Panc1 (cell line): ENCODE data around the gene PREPL. TPM values are rescaled to one million over a fixed set of nuclear protein-coding genes. Genes with fewer than 3 reads are reported as not detected.

Experiments used
- ATAC-seq: fragments of 200-7000 bp; cut with Tn5 transposase; 2 replicates; pipeline ENCODE4 v1.9.1; 2020; ENCODE audit warnings: mild to moderate bottlenecking, moderate library complexity
- BruUV-seq: library from RNA; stranded (reverse); fragments of 400-500 nt; replicated peaks from 2 replicates; lab custom pipeline; 2021; lab: Mats Ljungman, UMichigan
- CTCF ChIA-PET: fragments of 300-600 bp; sonication (Branson Sonifier 250); formaldehyde crosslinking; loops from one replicate; lab custom pipeline; 2022; ENCODE audit warnings: antibody characterized with exemption; lab: Charles Lee
- POLR2A ChIA-PET: fragments of 300-600 bp; sonication (Branson Sonifier 250); formaldehyde crosslinking; loops from one replicate; lab custom pipeline; 2022; ENCODE audit warnings: antibody characterized with exemption; lab: Charles Lee
- DNase-seq: peaks from one replicate; pipeline ENCODE4 v3.0.0-alpha.2; 2010; ENCODE audit warnings: low read depth, low spot score
- H3K27ac ChIP-seq: 2 replicates; pipeline ENCODE4 v1.5.1; 2011; ENCODE audit warnings: mild to moderate bottlenecking, low read length, inconsistent platforms
- H3K27me3 ChIP-seq: fragments of 200-500 bp; sonication (Bioruptor generic); 2 replicates; pipeline ENCODE4 v1.6.0; 2014; ENCODE audit warnings: low read length, inconsistent platforms; ENCODE audit not compliant: control insufficient read depth, insufficient read depth
- H3K36me3 ChIP-seq: fragments of 200-500 bp; sonication (Bioruptor generic); 2 replicates; pipeline ENCODE4 v1.5.1; 2014; ENCODE audit warnings: inconsistent platforms, mild to moderate bottlenecking, low read length, moderate library complexity; ENCODE audit not compliant: control insufficient read depth, insufficient read depth
- H3K4me1 ChIP-seq: 2 replicates; pipeline ENCODE4 v1.5.1; 2011; ENCODE audit warnings: inconsistent platforms, mild to moderate bottlenecking, low read length, moderate library complexity; ENCODE audit not compliant: control insufficient read depth, insufficient read depth
- H3K4me3 ChIP-seq, 2 experiments: 2 replicates each; pipeline ENCODE4 v1.5.1; 2011 to 2012; ENCODE audit warnings: low read depth in 2 of 2, low read length in 2 of 2, mild to moderate bottlenecking in 2 of 2, inconsistent platforms in 1 of 2, moderate library complexity in 1 of 2
- H3K9me3 ChIP-seq: fragments of 200-500 bp; sonication (Bioruptor generic); 2 replicates; pipeline ENCODE4 v1.5.1; 2014; ENCODE audit warnings: low read depth, mild to moderate bottlenecking, inconsistent platforms, low read length, moderate library complexity; ENCODE audit not compliant: control insufficient read depth, insufficient read depth
- POLR2AphosphoS5 ChIP-seq: IDR thresholded peaks from 2 replicates; pipeline ENCODE4 v1.6.1; 2012; ENCODE audit warnings: mild to moderate bottlenecking, low read depth, low read length, moderate library complexity
- SIN3A ChIP-seq: IDR thresholded peaks from 2 replicates; pipeline ENCODE4 v1.6.1; 2012; ENCODE audit warnings: low read depth, mild to moderate bottlenecking, low read length, moderate library complexity, borderline replicate concordance; ENCODE audit not compliant: insufficient read depth
- TCF7L2 ChIP-seq: IDR thresholded peaks from 2 replicates; pipeline ENCODE4 v1.6.1; 2011; ENCODE audit warnings: mild to moderate bottlenecking, low read depth, low read length, inconsistent platforms
- in situ Hi-C: cut with HindIII; loops from 2 replicates; pipeline ENCODE4 v1.10.0; 2016; ENCODE audit warnings: low sequenced_read_pairs, low pct_unique_long_range_greater_than_20kb
- intact Hi-C: fragments of 100-400 bp; cut with micrococcal nuclease; formaldehyde crosslinking; loops from one replicate; pipeline ENCODE4 v1.10.0; 2022; ENCODE audit not compliant: unreplicated experiment
- total RNA-seq: library from RNA; stranded (reverse); gene quantifications from one replicate; pipeline ENCODE4 v1.2.1, GENCODE V29; 2021; ENCODE audit not compliant: unreplicated experiment
- TF ChIP-seq, protein P1 (sequence below), 2 experiments: IDR thresholded peaks; 2 replicates each; pipeline ENCODE4 v1.6.1; 2011 to 2012; ENCODE audit warnings: low read depth in 2 of 2, control low read depth in 1 of 2, low read length in 1 of 2, mild to moderate bottlenecking in 1 of 2, moderate library complexity in 1 of 2; ENCODE audit not compliant: insufficient read depth in 1 of 2
- TF ChIP-seq, protein P2 (sequence below): fragments of 450-650 bp; IDR thresholded peaks from 2 replicates; pipeline ENCODE4 v1.5.1; 2017; ENCODE audit warnings: mild to moderate bottlenecking

Gene PREPL
- total RNA-seq, 1 experiment from 2014 or later = 42.5 TPM

DNA sequence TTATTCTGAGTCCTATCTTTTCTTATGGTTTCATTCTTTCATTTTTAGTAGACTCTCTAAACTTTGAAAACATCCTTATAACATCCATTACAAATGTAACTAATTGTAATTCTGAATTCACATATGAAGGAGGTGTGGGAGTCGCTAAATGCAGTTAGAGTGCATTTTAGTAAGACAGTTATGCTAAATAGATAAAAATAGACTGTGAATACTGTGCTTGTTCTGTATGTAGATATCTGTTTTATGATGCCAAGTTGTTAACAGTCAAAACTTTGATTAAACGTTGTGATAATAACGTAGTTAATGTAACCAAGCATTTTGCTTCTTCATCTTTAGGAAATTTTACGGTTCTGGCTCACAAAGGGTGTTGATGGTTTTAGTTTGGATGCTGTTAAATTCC, 61.7 kb downstream of the PREPL start:
- no peak for TF ChIP-seq TCF7L2
- TF ChIP-seq, protein P1, sequence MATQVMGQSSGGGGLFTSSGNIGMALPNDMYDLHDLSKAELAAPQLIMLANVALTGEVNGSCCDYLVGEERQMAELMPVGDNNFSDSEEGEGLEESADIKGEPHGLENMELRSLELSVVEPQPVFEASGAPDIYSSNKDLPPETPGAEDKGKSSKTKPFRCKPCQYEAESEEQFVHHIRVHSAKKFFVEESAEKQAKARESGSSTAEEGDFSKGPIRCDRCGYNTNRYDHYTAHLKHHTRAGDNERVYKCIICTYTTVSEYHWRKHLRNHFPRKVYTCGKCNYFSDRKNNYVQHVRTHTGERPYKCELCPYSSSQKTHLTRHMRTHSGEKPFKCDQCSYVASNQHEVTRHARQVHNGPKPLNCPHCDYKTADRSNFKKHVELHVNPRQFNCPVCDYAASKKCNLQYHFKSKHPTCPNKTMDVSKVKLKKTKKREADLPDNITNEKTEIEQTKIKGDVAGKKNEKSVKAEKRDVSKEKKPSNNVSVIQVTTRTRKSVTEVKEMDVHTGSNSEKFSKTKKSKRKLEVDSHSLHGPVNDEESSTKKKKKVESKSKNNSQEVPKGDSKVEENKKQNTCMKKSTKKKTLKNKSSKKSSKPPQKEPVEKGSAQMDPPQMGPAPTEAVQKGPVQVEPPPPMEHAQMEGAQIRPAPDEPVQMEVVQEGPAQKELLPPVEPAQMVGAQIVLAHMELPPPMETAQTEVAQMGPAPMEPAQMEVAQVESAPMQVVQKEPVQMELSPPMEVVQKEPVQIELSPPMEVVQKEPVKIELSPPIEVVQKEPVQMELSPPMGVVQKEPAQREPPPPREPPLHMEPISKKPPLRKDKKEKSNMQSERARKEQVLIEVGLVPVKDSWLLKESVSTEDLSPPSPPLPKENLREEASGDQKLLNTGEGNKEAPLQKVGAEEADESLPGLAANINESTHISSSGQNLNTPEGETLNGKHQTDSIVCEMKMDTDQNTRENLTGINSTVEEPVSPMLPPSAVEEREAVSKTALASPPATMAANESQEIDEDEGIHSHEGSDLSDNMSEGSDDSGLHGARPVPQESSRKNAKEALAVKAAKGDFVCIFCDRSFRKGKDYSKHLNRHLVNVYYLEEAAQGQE (IDR thresholded peaks at IDR 0.05; ENCODE audit: insufficient read depth in 1 of 2, low read depth in 2 of 2, low read length in 1 of 2) = no peak
- TF ChIP-seq, protein P2, sequence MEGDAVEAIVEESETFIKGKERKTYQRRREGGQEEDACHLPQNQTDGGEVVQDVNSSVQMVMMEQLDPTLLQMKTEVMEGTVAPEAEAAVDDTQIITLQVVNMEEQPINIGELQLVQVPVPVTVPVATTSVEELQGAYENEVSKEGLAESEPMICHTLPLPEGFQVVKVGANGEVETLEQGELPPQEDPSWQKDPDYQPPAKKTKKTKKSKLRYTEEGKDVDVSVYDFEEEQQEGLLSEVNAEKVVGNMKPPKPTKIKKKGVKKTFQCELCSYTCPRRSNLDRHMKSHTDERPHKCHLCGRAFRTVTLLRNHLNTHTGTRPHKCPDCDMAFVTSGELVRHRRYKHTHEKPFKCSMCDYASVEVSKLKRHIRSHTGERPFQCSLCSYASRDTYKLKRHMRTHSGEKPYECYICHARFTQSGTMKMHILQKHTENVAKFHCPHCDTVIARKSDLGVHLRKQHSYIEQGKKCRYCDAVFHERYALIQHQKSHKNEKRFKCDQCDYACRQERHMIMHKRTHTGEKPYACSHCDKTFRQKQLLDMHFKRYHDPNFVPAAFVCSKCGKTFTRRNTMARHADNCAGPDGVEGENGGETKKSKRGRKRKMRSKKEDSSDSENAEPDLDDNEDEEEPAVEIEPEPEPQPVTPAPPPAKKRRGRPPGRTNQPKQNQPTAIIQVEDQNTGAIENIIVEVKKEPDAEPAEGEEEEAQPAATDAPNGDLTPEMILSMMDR = no peak
- TF ChIP-seq POLR2AphosphoS5 = no peak
- no peak for TF ChIP-seq SIN3A
- H3K27ac ChIP-seq = no peak overlapping the region; the same call in 1 of the 2 replicates
- CTCF ChIA-PET = no interaction called here

DNA sequence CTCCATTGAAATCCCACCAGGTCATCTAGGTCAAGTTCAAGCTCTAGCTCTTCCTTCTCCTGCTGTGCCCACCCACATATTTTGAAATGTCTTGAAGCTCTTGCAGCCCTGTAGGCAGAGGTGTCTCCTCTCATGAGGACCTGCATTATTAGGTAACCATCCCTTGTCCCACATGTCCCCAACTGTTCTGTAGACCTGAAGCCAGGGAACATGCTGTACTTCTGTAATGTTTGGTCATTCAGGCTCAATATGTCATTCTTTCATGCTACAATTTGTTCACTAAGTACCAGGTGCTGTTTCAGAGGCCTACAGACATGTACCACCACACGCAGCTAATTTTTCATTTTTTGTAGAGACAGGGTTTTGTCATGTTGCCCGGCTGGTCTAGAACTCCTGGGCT, 63.9 kb downstream of the PREPL start:
- H3K36me3 ChIP-seq = no peaks in the 10 kb centered on the region
- in situ Hi-C loops = no loop called here
- H3K27me3 ChIP-seq = no peaks in the 10 kb centered on the region
- ChIA-PET POLR2A (no interaction called here), CTCF (no interaction called here)
- H3K9me3 ChIP-seq = no peaks in the 10 kb centered on the region
- no peak overlapping the region for H3K27ac ChIP-seq
- no TSS peak for BruUV-seq
- ATAC-seq = no peak
- intact Hi-C loops = no loop called here
- TF ChIP-seq SIN3A = no peak
- TF ChIP-seq, protein P1 (IDR thresholded peaks at IDR 0.05; ENCODE audit: insufficient read depth in 1 of 2, low read depth in 2 of 2, low read length in 1 of 2) = no peak
- TF ChIP-seq POLR2AphosphoS5 = no peak
- no peak for DNase-seq
- H3K4me3 ChIP-seq = no peak overlapping the region
- no peaks in the 10 kb centered on the region for H3K4me1 ChIP-seq

More for the DNA sequence above, 61.7 kb downstream of the PREPL start:
- no peaks in the 10 kb centered on the region for H3K36me3 ChIP-seq
- intact Hi-C loops (no loop called here), in situ Hi-C loops (no loop called here)
- DNase-seq (no peak), ATAC-seq (no peak)
- H3K9me3 ChIP-seq = no peaks in the 10 kb centered on the region
- no peaks in the 10 kb centered on the region for H3K27me3 ChIP-seq
- BruUV-seq = no TSS peak
- H3K4me1 ChIP-seq = no peaks in the 10 kb centered on the region
- H3K4me3 ChIP-seq = no peak overlapping the region
- POLR2A ChIA-PET = no interaction called here
